Aorta (tissue), 5 donors: ENCODE measurements around the gene WDHD1. TPM values are rescaled to one million over a fixed set of nuclear protein-coding genes. Genes with fewer than 3 reads are reported as not detected.

ENCODE experiments used
- ATAC-seq: fragments of 200-7000 bp; cut with Tn5 transposase; one replicate; pipeline ENCODE4 v1.9.1; 2022; ENCODE audit warnings: moderate library complexity; ENCODE audit not compliant: low FRiP score
- DNase-seq, 2 donors: peaks; one replicate each; pipeline ENCODE4 v3.0.0-alpha.2; 2020
- H3K27ac ChIP-seq, 2 donors: one replicate each; pipeline ENCODE4 v1.5.1; 2013; ENCODE audit warnings: low read length in 2 of 2, mild to moderate bottlenecking in 2 of 2, moderate library complexity in 2 of 2, control low read depth in 1 of 2, inconsistent platforms in 1 of 2, low read depth in 1 of 2
- H3K27me3 ChIP-seq, 2 donors: one replicate each; pipeline ENCODE4 v1.6.1; 2013; ENCODE audit warnings: control low read depth in 1 of 2, low read length in 1 of 2, mild to moderate bottlenecking in 1 of 2, moderate library complexity in 1 of 2; ENCODE audit not compliant: insufficient read depth in 2 of 2, control insufficient read depth in 1 of 2
- H3K36me3 ChIP-seq, 2 donors: one replicate each; pipeline ENCODE4 v1.6.1; 2013; ENCODE audit warnings: control low read depth in 1 of 2, low read length in 1 of 2, mild to moderate bottlenecking in 1 of 2; ENCODE audit not compliant: insufficient read depth in 2 of 2, control insufficient read depth in 1 of 2
- H3K4me1 ChIP-seq, 2 donors: one replicate each; pipeline ENCODE4 v1.6.1; 2013; ENCODE audit warnings: low read length in 2 of 2, control low read depth in 1 of 2, mild to moderate bottlenecking in 1 of 2, moderate library complexity in 1 of 2; ENCODE audit not compliant: insufficient read depth in 2 of 2, control insufficient read depth in 1 of 2
- H3K4me3 ChIP-seq, 2 donors: one replicate each; pipeline ENCODE4 v1.5.1; 2013; ENCODE audit warnings: low read length in 2 of 2, control low read depth in 1 of 2, mild to moderate bottlenecking in 1 of 2
- H3K9me3 ChIP-seq: one replicate; pipeline ENCODE4 v1.6.1; 2013; ENCODE audit warnings: mild to moderate bottlenecking, low read length; ENCODE audit not compliant: control insufficient read depth
- WGBS, 2 donors: extraction: QIAGEN DNeasy Blood & Tissue Kit; methylation state at CpG; one replicate each; pipeline ENCODE4 v1.1.7; 2013; 5-methylcytosine and 5-hydroxymethylcytosine counted together
- intact Hi-C, 2 donors: fragments of 100-400 bp; cut with DNase I; formaldehyde crosslinking; loops; one replicate each; pipeline versions ENCODE4 v1.14.2 to v1.15.0; 2022
- polyA plus RNA-seq, 2 donors: library from polyadenylated mRNA; stranded (reverse); fragments of 200-250 nt; gene quantifications; one replicate each; pipeline ENCODE4 v1.2.3, GENCODE V29; 2013
- total RNA-seq, 2 donors: library from RNA; stranded (reverse); fragmentation: NEBNext Ultra II Directional; extraction: Animal tissue kit (Norgen Biotek cat#: 25700); gene quantifications; one replicate each; pipeline ENCODE4 v1.2.1, GENCODE V29; 2021
- donor health status: healthy with polysubstance abuse.
- donor health status: Bipolar disorder and iron deficiency.
- donor health status: DM: no; HTN: no; CAD: no.
- donor health status: DM: no; HTN: no; CAD: no.
- donor health status: DM: yes; HTN: yes; CAD: no.

WDHD1 gene
- total and polyA plus RNA-seq, 4 donors, result 0.25 to 2.6 (median 1.3) TPM

- intact Hi-C loops, result loop anchor here (10.0 kb wide), 1 partner anchor 326 kb away; the partner anchor contains the start of gene SAMD4A (in 2 of the 2)
- Histone ChIP-seq H3K9me3 (no peaks in the 10 kb centered on the region), H3K27ac (no peak overlapping the region), H3K27me3 (no peaks in the 10 kb centered on the region), H3K4me1 (no peaks in the 10 kb centered on the region), H3K36me3 (no peaks in the 10 kb centered on the region), H3K4me3 (no peak overlapping the region)
- ATAC-seq (no peak), DNase-seq (no peak)
- WGBS, 2 donors, result 96 to 99% methylated on average over 1 of the region's 1 CpG
Measured at GRCh38 chr14:54890788-54891187, 136.1 kb downstream of the WDHD1 start.

GRCh38 chr14:54889919-54890318 is 137.0 kb downstream of the WDHD1 start:
- no peak for DNase-seq
- intact Hi-C loops, result loop anchor here (10.0 kb wide), 1 partner anchor 325 kb away; the partner anchor contains the start of gene SAMD4A (in 2 of the 2)

More at GRCh38 chr14:54889919-54890318, 137.0 kb downstream of the WDHD1 start:
- no peak for ATAC-seq
- no peak overlapping the region for H3K4me3 ChIP-seq
- H3K27me3 ChIP-seq, result no peaks in the 10 kb centered on the region
- 96 to 97% methylated on average over 8 of the region's 8 CpGs for WGBS, 2 donors
- H3K36me3 ChIP-seq, result no peaks in the 10 kb centered on the region
- H3K9me3 ChIP-seq, result no peaks in the 10 kb centered on the region
- no peak overlapping the region for H3K27ac ChIP-seq
- H3K4me1 ChIP-seq, result no peaks in the 10 kb centered on the region

Other genes starting within 250 kb of the WDHD1 start
- gene GCH1, start 124.3 kb downstream of the WDHD1 start, total RNA-seq, result 1 to 10 TPM; 6.0 to 7.4 TPM
- gene GCH1, start 124.3 kb downstream of the WDHD1 start, polyA plus RNA-seq, result 10 to 100 TPM in 1 of 2 donors, 1 to 10 TPM in 1; 1.3 to 10.4 TPM
- 10 to 100 TPM; 22.6 to 32.8 TPM for gene SOCS4, start 137 bp upstream of the WDHD1 start, total RNA-seq
- 1 to 10 TPM; 7.6 to 9.5 TPM for gene SOCS4, start 137 bp upstream of the WDHD1 start, polyA plus RNA-seq
- gene MAPK1IP1L, start 24.5 kb upstream of the WDHD1 start, total RNA-seq, result 100 to 1,000 TPM in 1 of 2 donors, 10 to 100 TPM in 1; 83.5 to 101 TPM
- 10 to 100 TPM; 28.2 to 41.9 TPM for gene MAPK1IP1L, start 24.5 kb upstream of the WDHD1 start, polyA plus RNA-seq
- gene LGALS3, start 102.2 kb upstream of the WDHD1 start, total RNA-seq, result 100 to 1,000 TPM; 104 to 155 TPM
- gene LGALS3, start 102.2 kb upstream of the WDHD1 start, polyA plus RNA-seq, result 100 to 1,000 TPM; 272 to 547 TPM
- gene DLGAP5, start 164.5 kb upstream of the WDHD1 start, total RNA-seq, result under 1 TPM in 1 of 2 donors, not detected in 1; 0.63 TPM
- gene DLGAP5, start 164.5 kb upstream of the WDHD1 start, polyA plus RNA-seq, result 1 to 10 TPM in 1 of 2 donors, under 1 TPM in 1; 0.13 to 1.1 TPM
- gene FBXO34, start 244.3 kb upstream of the WDHD1 start, total RNA-seq, result 10 to 100 TPM; 22.2 to 23.1 TPM
- gene FBXO34, start 244.3 kb upstream of the WDHD1 start, polyA plus RNA-seq, result 1 to 10 TPM; 7.8 to 9.2 TPM